Raji (cell line): ENCODE measurements around the gene TBP.

Source experiments
- POLR2A ChIP-seq: IDR thresholded peaks from 2 replicates; pipeline ENCODE4 v1.6.1; 2011; ENCODE audit warnings: low read depth, low read length, control low read depth; ENCODE audit not compliant: insufficient read depth

Gene TBP

DNA sequence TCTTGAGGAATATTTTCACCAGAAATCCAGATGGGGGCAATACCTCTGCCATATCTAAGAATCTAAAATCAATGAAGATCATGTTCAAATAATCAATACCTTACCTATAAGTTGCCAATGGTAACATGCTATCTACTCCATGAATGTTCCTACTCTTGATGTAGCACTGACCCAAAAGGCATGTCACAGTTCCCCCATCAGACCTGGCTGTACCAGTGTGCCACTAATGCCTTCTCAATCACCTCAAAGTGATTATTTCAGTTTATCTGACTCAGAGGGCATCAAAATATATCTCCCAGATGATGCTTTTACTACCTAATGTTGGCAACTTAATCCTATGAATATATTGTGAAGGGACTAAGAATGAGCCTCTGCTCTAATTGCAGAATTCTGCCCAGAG, 24.7 kb downstream of the TBP start:
- TF ChIP-seq POLR2A: no peak

DNA sequence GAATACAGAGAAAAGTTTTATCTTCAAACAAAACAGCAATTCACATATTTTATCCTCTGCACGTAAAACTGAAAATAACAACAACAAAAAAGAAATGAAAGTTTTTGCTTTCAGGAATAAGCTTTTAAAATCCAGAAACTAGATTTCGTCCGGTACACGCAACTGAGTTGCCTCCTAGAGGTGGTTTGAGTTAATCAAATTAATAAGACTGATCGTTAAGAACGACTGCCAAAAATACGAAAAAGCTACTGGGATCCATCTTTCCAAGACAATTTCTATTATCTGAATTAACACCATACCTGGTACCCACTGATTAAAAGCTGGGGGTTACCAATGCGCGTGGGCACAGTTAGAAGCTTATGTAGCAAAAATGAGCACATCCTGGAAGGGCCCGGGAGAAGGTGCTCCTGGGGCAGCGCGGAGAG, 29.6 kb downstream of the TBP start:
- TF ChIP-seq POLR2A: no peak

DNA sequence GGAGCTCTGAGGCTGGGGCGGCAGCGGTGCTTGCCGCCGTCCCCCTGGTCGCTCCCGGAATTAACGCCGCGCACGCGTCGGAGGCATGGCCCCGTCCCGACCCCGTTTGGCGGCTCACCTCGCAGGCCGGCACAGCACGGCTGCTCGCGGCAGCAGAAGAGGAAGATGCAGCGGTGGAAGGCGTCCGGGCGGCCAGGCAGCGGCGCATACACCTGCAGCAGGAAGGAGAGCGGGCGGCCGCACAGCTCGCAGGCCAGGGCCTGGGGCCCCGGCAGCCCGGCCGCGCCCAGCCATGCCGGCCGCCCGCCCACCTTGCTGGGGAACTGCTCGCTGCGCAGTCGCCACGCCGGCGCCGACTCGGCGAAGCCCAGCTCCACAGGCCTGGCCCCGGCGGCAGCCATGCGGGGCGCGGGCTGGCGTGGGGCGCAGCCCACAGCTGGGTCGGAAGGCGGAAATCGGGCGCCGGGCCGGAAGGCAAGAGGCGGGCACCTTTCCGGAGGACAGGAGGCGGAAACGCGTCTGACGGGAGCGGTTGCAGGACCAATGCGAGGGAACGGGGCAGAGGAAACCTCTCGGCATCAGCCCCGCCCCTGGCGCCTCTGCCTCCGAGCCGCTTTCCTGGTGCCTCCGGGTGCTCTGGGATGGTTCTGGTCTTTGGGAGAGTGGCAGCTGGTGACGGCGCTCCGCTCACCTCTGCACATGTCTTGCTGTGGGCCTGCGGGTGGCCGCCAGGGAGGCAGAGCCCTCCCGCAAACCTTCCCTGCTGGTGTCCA, 30.2 kb downstream of the TBP start, which contains the start of gene PDCD2:
PDCD2 (minus strand) TSS at position 457 of the 773 bp plus-strand sequence; CDS start at position 401, 56 bp downstream.
- peak; percentile 91 for TF ChIP-seq POLR2A

DNA sequence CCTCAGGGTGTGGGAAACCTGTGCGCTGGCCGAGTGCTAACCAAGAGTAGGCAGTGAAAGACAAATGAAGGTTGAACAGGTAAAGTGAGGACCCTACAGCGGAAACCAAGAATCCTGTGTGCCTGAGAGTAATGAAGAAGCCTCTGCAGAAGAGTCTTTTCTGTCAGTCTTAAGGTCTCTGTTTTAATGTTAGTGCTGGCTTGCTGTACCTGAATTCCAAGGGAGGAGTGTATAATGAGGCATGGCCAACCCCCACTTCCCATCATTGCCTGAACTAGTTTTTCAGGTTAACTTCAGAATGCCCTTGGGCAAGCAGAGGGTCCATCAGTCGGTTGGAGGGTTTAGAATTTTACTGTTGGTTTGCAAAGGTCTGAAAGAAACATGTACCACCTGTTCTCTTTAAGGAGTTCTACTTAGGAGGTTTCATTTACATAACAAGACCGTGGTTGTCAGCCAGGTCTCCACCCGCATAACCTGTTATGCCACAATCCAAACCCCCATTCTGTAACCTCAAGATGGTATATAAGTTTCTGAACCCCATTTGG, 30.9 kb downstream of the TBP start:
- no peak for TF ChIP-seq POLR2A

DNA sequence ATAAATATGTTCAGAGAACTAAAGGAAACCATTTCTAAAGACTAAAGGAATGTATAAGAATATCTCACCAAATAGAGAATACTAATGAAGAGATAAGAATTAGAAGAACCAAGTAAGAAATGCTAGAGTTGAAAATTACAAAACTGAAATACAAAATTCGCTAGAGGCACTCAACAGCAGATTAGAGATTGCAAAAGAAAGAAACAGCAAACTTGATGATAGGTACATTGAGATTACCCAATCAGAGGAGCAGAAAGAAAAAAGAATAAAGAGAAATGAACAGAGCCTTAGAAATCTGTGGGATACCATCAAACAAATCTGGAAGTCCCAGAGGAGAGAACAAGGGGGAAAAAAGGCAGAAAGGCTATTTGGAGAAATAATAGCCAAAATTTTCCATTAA, 36.6 kb downstream of the TBP start:
- TF ChIP-seq POLR2A: no peak

DNA sequence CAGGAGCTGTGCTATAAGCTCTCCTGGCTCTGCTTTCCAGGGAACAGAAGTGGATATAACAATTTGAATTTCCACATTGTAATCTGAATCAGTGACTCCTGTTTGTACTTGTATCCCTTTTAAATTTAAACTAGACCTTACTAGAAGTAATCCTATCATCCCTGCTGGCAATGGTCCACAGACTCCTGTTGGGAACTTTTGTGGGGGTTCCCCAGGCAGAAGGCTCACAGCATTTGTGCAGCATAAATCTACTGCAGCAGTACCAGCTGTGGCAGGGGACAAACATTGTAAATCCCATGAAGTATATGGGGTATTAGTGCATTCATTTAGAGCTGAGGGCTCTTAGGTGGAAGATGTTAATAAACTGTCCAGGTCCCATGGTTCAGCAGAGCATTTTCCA, 42.3 kb downstream of the TBP start:
- TF ChIP-seq POLR2A: no peak

DNA sequence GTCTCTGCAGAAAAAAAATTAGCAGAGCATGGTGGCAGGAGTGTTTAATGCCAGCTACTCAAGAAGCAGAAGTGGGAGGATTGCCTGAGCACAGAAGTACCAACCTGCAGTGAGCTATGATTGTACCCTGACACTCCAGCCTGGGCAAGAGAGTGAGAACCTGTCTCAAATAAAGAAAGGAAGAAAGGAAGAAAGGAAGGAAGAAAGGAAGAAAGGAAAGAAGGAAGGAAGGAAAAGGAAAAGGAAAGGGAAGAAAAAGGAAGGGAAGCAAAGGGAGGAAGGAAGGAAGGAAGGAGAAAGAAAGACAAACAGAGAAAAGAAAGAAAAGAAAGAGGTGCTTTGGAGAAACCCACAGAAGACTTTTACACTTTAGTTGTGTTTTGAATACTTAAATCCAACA, 43.1 kb downstream of the TBP start:
- TF ChIP-seq POLR2A: no peak

DNA sequence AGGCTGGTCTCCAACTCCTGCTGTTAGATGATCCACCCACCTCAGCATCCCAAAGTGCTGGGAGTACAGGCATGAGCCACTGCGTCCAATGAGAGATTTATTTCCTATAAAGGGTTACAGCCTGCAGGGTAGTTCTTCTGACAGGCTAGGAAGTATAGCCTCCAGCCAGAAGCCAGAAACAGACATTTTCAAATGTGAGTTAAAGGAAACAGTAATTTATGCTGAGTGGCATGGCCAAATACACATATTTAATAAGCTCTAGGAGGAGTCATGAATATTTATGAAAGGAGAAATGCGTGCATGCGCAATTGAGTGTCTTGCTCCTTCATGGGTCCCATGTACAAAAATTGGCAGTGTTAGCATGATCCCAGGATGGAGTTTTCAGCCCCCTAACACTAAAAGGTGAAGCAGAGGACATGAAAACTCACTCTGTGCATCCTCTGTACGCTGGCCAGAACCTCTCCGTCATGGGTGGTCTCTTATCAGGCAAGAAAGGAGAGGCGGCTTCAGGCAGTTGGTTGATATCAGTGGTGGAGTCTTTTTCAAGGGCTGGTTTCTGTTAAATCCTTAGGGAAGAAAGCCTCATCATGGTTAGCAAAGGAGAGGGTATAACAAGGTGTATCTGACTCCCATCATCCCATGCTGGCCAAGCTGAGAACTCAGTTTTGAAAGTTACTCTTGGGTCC, 51.5 kb downstream of the TBP start:
- no peak for TF ChIP-seq POLR2A
